GM12891 (cell line): Measurements from ENCODE around the gene AGFG2.

Source experiments
- PAX5 ChIP-seq: IDR thresholded peaks from 2 replicates; pipeline ENCODE4 v1.6.1; 2011; ENCODE audit warnings: low read length, moderate library complexity, mild to moderate bottlenecking; ENCODE audit not compliant: insufficient read depth, severe bottlenecking
- POLR2A ChIP-seq: IDR thresholded peaks from 2 replicates; pipeline ENCODE4 v1.6.1; 2011; ENCODE audit warnings: low read depth, low read length, control low read depth
- POLR2AphosphoS5 ChIP-seq: IDR thresholded peaks from 2 replicates; pipeline ENCODE4 v1.6.1; 2011; ENCODE audit warnings: low read depth, low read length, control low read depth
- SPI1 ChIP-seq: IDR thresholded peaks from 2 replicates; pipeline ENCODE4 v1.6.1; 2011; ENCODE audit warnings: low read depth, low read length, control low read depth
- TAF1 ChIP-seq: IDR thresholded peaks from 2 replicates; pipeline ENCODE4 v1.6.1; 2011; ENCODE audit warnings: low read depth, low read length, control low read depth

- TF ChIP-seq POLR2A (no peak), SPI1 (no peak), POLR2AphosphoS5 (no peak), TAF1 (no peak), PAX5 (no peak)
These were observed 46.1 kb upstream of the AGFG2 start for GRCh38 chr7:100492738-100493475.
